ENCODE results near the gene LENEP.
"Not testable (repeated sequence)": the region's sequence is repeated elsewhere in the genome, so short reads cannot be mapped to it uniquely, and the experiment has no call there.

Gene LENEP

GRCh38 chr1:154983776-154984466 is 9.5 kb upstream of the LENEP start:
- no peak for DNase-seq (ENCODE audit: low read depth)
- TF ChIP-seq CTCF (IDR thresholded peaks at IDR 0.05; ENCODE audit: control insufficient read depth, insufficient read depth, low read depth, low read length, missing control alignments), result no peak

DNA sequence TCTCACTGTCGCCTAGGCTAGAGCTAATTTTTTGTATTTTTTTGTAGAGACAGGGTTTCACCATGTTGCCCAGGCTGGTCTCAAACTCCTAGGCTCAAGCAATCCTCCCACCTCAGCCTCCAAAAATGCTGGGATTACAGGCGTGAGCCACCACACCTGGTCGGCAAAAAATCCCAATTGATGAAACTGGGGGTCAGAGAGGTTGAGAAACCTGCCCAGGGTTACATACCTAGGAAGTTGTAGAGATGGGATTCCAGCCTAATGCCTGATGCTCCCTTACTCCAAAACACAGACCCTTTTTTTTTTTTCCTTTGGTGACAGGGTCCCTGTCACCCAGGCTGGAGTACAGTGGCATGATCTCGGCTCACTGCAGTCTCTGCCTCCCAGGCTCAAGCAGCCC is 6.7 kb upstream of the LENEP start:
- DNase-seq (ENCODE audit: low read depth); H3K4me3 ChIP-seq (ENCODE audit: control insufficient read depth, low read depth, low read length): not testable (repeated sequence)

More at GRCh38 chr1:154983776-154984466, 9.5 kb upstream of the LENEP start:
- H3K4me3 ChIP-seq (ENCODE audit: control insufficient read depth, low read depth, low read length), result peak overlapping the region; percentile 79

DNA sequence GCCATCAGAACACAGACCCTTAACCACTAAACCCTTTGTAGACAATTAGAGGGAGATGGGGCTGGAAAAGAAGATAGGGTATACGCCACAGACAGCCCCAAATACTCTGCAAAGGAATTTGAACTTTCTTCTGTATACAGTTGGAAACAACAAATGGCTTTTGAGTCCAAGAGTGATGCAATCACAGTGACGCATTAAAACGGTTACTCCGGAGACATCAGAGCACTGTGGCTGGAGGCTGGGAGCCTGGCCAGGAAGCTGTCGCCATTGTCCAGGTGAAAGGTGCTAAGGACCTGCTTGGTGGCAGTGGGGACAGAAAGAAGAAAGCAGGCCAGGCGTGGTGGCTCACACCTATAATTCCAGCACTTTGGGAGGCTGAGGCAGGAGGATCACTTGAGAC is 6.1 kb upstream of the LENEP start:
- DNase-seq (ENCODE audit: low read depth), result no peak
- no peak overlapping the region for H3K4me3 ChIP-seq (ENCODE audit: control insufficient read depth, low read depth, low read length)
- no peak for TF ChIP-seq CTCF (IDR thresholded peaks at IDR 0.05; ENCODE audit: control insufficient read depth, insufficient read depth, low read depth, low read length, missing control alignments)

DNA sequence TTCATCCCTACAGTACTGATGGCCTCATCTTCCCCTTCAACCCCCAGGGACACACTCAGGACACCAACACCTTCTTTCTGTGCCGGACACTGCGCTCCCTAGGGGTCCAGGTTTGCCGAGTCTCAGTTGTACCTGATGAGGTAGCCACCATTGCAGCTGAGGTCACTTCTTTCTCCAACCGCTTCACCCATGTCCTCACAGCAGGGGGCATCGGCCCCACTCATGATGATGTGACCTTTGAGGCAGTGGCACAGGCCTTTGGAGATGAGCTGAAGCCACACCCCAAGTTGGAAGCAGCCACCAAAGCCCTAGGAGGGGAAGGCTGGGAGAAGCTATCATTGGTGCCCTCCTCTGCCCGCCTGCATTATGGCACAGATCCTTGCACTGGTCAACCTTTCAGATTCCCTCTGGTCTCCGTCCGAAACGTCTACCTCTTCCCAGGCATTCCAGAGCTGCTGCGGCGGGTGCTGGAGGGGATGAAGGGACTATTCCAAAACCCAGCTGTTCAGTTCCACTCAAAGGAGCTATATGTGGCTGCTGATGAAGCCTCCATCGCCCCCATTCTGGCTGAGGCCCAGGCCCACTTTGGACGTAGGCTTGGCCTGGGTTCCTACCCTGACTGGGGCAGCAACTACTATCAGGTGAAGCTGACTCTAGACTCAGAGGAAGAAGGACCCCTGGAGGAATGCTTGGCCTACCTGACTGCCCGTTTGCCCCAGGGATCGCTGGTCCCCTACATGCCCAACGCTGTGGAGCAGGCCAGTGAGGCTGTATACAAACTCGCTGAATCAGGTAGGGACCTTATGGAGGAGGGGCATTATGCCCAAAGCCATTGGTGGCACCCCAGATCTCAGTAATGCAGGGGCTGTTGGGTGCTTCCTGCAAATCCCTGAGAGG is 5.1 kb upstream of the LENEP start:
- DNase-seq (ENCODE audit: low read depth), result no peak
- no peak for TF ChIP-seq CTCF (IDR thresholded peaks at IDR 0.05; ENCODE audit: control insufficient read depth, insufficient read depth, low read depth, low read length, missing control alignments)
- no peak overlapping the region for H3K4me3 ChIP-seq (ENCODE audit: control insufficient read depth, low read depth, low read length)

GRCh38 chr1:154989195-154989860 is 4.1 kb upstream of the LENEP start:
- H3K4me3 ChIP-seq (ENCODE audit: control insufficient read depth, low read depth, low read length), result no peak overlapping the region
- no peak for TF ChIP-seq CTCF (IDR thresholded peaks at IDR 0.05; ENCODE audit: control insufficient read depth, insufficient read depth, low read depth, low read length, missing control alignments)
- no peak for DNase-seq (ENCODE audit: low read depth)

GRCh38 chr1:154990276-154990675 is 3.1 kb upstream of the LENEP start:
- DNase-seq (ENCODE audit: low read depth), result no peak
- H3K4me3 ChIP-seq (ENCODE audit: control insufficient read depth, low read depth, low read length), result no peak overlapping the region
- TF ChIP-seq CTCF (IDR thresholded peaks at IDR 0.05; ENCODE audit: control insufficient read depth, insufficient read depth, low read depth, low read length, missing control alignments), result no peak
